A673 (cell line): ENCODE data around the gene RUNX2. TPM values are rescaled to one million over a fixed set of nuclear protein-coding genes. Genes with fewer than 3 reads are reported as not detected.

Experiments used
- BruUV-seq: library from RNA; stranded (reverse); fragments of 400-500 nt; replicated peaks from 2 replicates; lab custom pipeline; 2021; lab: Mats Ljungman, UMichigan
- CTCF ChIA-PET: fragments of 300-600 bp; sonication (Branson Sonifier 250); formaldehyde crosslinking; loops from one replicate; lab custom pipeline; 2022; ENCODE audit warnings: antibody characterized with exemption; lab: Charles Lee
- POLR2A ChIA-PET: fragments of 300-600 bp; sonication (Branson Sonifier 250); formaldehyde crosslinking; loops from one replicate; lab custom pipeline; 2022; ENCODE audit warnings: antibody characterized with exemption; ENCODE audit not compliant: low non-redundant PET; lab: Charles Lee
- DNase-seq: peaks from one replicate; pipeline ENCODE4 v3.0.0-alpha.2; 2015; ENCODE audit warnings: low spot score
- H3K27ac ChIP-seq: fragments of 200-600 bp; sonication (generic); 2 replicates; pipeline ENCODE4 v1.5.1; 2016; ENCODE audit warnings: mixed run types, low read depth, mild to moderate bottlenecking, mixed read lengths, antibody characterized with exemption, low read length; ENCODE audit not compliant: poor library complexity, severe bottlenecking
- H3K27me3 ChIP-seq: fragments of 200-600 bp; sonication (generic); replicated peaks from 2 replicates; pipeline ENCODE4 v1.6.1; 2017; ENCODE audit warnings: mixed run types, low read depth, mild to moderate bottlenecking, mixed read lengths, antibody characterized with exemption, low read length; ENCODE audit not compliant: insufficient read depth, poor library complexity
- H3K36me3 ChIP-seq: fragments of 200-600 bp; sonication (generic); 2 replicates; pipeline ENCODE4 v1.6.1; 2016; ENCODE audit warnings: mixed run types, mild to moderate bottlenecking, mixed read lengths, antibody characterized with exemption, low read length; ENCODE audit not compliant: insufficient read depth, poor library complexity, severe bottlenecking
- H3K4me1 ChIP-seq: fragments of 200-600 bp; sonication (generic); 2 replicates; pipeline ENCODE4 v1.6.1; 2017; ENCODE audit warnings: mixed run types, mild to moderate bottlenecking, mixed read lengths, antibody characterized with exemption, low read length; ENCODE audit not compliant: insufficient read depth, poor library complexity, severe bottlenecking
- H3K4me3 ChIP-seq: fragments of 200-600 bp; sonication (generic); 2 replicates; pipeline ENCODE4 v1.5.1; 2016; ENCODE audit warnings: low read depth, mixed run types, mild to moderate bottlenecking, mixed read lengths, low read length; ENCODE audit not compliant: poor library complexity, severe bottlenecking
- H3K9me3 ChIP-seq: fragments of 200-600 bp; sonication (generic); 2 replicates; pipeline ENCODE4 v1.6.1; 2016; ENCODE audit warnings: mixed run types, low read depth, mild to moderate bottlenecking, mixed read lengths, antibody characterized with exemption, low read length; ENCODE audit not compliant: poor library complexity, severe bottlenecking
- CTCF ChIP-seq: fragments of 300-800, 200-600 bp; sonication (generic); conservative IDR thresholded peaks from 2 replicates; pipeline ENCODE4 v1.5.1; 2017; ENCODE audit warnings: low read depth, mild to moderate bottlenecking, antibody characterized with exemption, low read length, moderate library complexity, mixed read lengths
- EZH2 ChIP-seq: fragments of 200-600 bp; sonication (generic); IDR thresholded peaks from 2 replicates; pipeline ENCODE4 v1.6.1; 2017; ENCODE audit warnings: borderline replicate concordance, low read depth, mild to moderate bottlenecking, mixed read lengths, antibody characterized with exemption, low read length; ENCODE audit not compliant: poor library complexity, severe bottlenecking
- intact Hi-C: fragments of 100-400 bp; cut with micrococcal nuclease; formaldehyde crosslinking; loops from one replicate; pipeline ENCODE4 v1.10.0; 2022; ENCODE audit not compliant: unreplicated experiment
- total RNA-seq: library from RNA; stranded (reverse); gene quantifications from 2 replicates; pipeline ENCODE4 v1.2.3, GENCODE V29; 2021

Gene RUNX2
- total RNA-seq, 1 experiment from 2014 or later, result 4.9 TPM

- ChIA-PET POLR2A (no interaction called here), CTCF (no interaction called here)
- no TSS peak for BruUV-seq
- Histone ChIP-seq H3K27me3 (peaks cover 3% of the 10 kb centered on the region), H3K27ac (no peak overlapping the region), H3K4me1 (peaks cover 4% of the 10 kb centered on the region), H3K36me3 (no peaks in the 10 kb centered on the region), H3K9me3 (no peaks in the 10 kb centered on the region), H3K4me3 (no peak overlapping the region)
- intact Hi-C loops, result loop anchor here (10.0 kb wide), 1 partner anchor 761 kb away; no protein-coding TSS in a partner anchor
- no peak for TF ChIP-seq EZH2
- no peak for TF ChIP-seq CTCF
- DNase-seq, result no peak
Observed at GRCh38 chr6:45415315-45415714, 87.2 kb downstream of the RUNX2 start.

GRCh38 chr6:45415788-45416518, 87.8 kb downstream of the RUNX2 start:
- Histone ChIP-seq H3K27me3 (peaks cover 8% of the 10 kb centered on the region), H3K36me3 (no peaks in the 10 kb centered on the region), H3K27ac (no peak overlapping the region), H3K9me3 (no peaks in the 10 kb centered on the region), H3K4me3 (no peak overlapping the region), H3K4me1 (peaks cover 10% of the 10 kb centered on the region)
- ChIA-PET POLR2A (no interaction called here), CTCF (no interaction called here)
- DNase-seq, result no peak
- no TSS peak for BruUV-seq
- TF ChIP-seq EZH2 (no peak), CTCF (no peak)
- intact Hi-C loops, result loop anchor here (10.0 kb wide), 1 partner anchor 761 kb away; no protein-coding TSS in a partner anchor

GRCh38 chr6:45416700-45417099, 88.6 kb downstream of the RUNX2 start:
- Histone ChIP-seq H3K36me3 (no peaks in the 10 kb centered on the region), H3K4me3 (no peak overlapping the region), H3K9me3 (no peaks in the 10 kb centered on the region), H3K4me1 (peaks cover 15% of the 10 kb centered on the region), H3K27me3 (peaks cover 11% of the 10 kb centered on the region), H3K27ac (no peak overlapping the region)
- BruUV-seq, result no TSS peak
- DNase-seq, result no peak
- intact Hi-C loops, result loop anchor here (10.0 kb wide), 1 partner anchor 762 kb away; no protein-coding TSS in a partner anchor
- ChIA-PET CTCF (no interaction called here), POLR2A (interaction anchor here (0.6 kb wide), 1 partner anchor 654 kb away, joined by 4 read pairs; no protein-coding TSS in a partner anchor)
- TF ChIP-seq EZH2, result no peak
